GM19463 (cell line): ENCODE measurements around the gene ATG13.

Experiments used
- ATAC-seq: cut with Tn5 transposase; IDR thresholded peaks from one replicate; pipeline ENCODE4 v1.9.1; 2021; ENCODE audit warnings: mild to moderate bottlenecking, moderate library complexity; ENCODE audit not compliant: unreplicated experiment

The ATG13 gene

DNA sequence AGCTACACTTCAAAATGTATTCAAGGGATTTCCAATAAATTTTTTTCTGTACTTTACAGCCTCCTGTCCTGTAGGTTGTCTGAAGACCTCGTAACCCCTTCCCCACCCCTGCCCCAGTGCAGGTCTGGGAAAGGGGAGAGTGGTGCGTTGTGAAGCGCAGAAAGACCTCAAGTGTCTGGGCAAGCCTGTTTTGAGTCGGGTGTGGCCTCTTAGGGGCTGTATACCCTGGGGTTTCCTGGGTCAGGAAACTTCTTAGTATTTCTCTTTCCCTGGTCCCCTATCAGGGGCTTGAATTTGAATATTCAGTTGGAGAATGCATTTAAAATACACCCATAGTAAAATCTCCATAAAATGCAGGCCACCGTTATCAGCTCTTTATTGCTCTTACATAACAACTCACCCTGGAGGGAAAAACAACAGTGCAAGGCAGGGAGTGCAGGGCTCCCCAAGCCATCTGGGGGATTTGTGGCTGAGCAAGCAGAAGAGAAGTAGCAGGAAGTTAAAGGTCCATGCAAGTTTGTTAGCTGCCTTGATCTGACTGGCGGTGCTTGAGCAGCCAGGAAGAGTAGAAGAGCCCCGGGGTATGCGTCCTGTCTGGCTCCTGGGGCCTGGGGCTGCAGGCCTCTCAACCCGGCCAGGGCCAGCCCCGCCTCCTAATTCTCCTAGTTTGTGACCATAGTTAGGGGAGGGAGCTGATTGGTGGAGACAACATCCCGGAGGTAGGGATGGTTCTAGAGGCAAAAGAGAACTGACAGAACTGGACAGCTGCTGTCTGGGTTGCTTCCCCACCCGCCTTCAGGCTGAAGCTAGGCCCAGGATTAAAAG is 57.3 kb downstream of the ATG13 start:
- ATAC-seq: no peak

DNA sequence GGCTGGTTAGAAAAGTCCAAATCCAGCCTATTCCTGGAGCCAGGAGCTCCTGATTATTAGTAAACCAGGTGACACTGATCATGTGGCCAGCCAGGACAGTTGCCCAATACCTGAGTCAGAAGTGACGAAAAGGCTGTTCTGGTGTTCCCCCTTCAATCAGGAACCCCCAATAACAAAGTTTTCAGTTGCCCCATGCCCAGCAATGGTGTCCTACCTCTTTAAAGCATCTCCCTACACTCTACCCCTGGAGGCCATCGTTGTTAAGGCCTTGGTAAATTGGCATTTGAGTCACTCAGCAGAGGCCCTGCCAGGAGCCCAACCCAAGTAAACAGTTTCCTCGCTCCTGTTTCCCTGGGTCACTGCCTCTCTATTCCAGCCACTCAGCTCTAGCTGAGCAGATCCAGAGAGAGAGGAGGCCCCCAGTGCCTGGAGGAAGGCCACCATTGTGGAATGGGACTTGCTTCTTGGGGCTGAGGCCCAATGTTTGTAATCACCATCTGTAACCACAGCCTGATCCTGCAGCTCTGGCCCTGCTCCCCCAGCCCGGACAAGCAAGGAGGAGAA is 58.0 kb downstream of the ATG13 start:
- no peak for ATAC-seq

DNA sequence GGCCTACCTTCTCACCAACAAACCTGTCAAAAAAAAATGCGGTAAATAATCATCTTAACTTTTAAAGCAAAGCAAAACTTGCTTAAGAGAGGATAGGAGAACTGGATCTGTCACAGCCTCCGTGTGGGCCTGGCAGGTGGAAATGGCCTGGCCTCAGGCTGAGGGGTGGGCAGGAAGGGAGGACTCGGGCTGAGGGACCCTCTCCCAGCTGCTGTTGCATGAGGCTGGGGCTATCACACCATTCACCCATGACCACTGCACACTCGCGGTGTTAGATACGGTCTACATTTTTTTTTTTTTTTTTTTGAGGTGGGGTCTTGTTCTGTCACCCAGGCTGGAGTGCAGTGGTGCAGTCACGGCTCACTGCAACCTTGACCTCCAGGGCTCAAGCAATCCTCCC is 58.6 kb downstream of the ATG13 start:
- no peak for ATAC-seq

DNA sequence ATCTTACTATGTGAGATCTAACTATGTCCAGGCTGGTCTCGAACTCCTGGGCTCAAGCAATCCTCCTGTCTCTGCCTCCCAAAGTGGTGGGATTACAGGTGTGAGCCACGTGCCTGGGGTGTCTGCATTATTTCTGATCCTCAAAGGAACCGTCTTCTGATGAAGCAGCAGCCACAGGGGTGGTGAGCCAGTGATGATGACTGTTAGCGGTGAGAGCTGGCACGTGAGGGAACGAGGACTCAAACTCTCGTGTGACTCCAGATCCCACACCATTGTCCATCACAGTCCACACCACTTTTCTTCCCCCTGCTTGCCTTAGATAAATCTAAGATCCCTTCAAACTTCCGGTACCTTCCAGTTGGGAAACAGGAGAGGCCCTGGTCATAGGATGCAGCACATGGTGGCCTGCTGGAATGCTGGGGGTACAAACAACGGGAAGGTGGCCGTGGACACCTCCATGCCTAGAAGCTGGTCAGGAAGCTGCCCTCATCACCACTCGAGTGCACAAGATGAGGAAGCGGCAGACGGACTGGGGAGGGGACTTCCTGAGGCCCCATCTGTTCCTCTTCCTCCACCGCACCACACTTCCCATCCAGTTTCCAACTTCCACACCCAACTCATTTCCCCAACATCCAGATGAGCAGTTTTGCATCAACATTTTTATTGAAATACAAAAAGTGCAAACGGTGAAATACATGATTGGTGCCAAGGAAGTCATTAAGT is 59.2 kb downstream of the ATG13 start:
- no peak for ATAC-seq

DNA sequence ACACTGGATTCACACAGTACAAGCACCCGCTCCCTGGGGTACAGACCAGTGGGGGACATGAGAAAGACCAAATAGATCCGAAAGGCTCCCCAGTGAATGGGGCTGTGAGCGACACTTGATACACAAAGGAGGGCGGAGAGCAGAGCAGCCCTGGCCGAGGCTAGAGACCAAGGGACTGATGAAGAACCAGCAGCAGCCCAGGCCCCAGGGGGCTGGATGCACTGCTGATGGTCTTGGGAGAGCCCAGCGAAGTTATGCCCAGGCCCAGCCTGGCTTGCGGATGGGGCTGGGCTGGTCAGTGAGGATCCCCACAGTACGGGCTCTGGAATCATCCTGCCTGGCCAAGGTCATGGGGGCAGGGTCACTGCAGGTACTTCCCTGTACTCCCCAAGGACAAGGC is 59.8 kb downstream of the ATG13 start:
- ATAC-seq: no peak

DNA sequence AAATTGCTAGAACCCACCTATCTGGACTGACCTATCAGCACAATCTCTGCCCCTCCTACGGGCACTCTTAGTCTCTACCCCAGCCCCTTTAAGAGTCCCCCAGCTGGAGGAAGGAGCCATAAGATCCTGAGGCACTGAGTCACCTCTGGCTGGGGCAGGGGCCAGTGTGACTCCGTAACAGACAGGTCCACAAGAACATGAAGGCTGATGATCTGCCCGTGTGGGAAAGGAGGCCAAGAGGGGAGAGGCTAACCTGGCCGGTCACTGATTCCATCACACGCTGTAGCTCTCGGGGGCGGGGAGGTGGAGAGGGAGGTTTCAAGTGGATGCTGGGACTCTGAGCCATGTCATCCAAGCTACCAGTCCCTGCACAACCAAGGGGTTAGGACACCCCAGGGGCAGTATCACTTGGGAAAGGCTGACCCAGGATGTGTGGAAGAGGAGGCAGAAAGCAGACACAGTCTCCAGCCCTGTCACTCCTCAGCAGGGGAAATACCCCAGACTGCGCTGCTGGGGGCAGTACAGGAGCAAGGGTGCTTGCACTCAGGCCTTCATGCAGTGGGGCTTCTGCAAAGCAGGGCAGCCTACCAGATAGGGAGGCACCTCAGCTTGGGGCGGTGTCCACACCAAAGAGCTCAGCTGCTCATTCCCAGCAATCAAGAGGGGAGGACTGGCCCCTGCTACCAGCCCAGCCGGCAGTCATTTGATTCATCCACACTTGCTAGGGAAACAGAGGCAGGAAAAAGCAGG is 60.8 kb downstream of the ATG13 start:
- ATAC-seq: no peak

DNA sequence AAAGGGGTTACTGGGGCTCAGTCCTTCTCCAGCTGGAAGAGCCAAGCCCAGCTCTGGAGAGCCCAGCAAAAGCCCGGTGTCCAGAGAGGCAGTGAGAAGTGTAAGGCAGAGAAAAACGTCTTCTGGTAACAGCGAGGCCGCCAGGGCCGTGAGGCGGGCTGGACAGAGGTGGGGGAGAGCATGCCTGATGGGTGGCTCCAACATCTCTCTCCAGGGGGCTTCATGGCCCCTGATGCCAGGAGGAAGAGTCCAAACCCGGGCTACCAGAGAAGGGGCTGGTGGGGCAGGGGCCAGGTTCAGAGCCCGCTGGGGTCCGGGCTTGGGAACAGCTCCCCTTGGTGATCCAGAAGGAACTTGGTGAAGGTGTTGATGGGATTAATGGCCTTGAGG is 61.4 kb downstream of the ATG13 start:
- no peak for ATAC-seq

DNA sequence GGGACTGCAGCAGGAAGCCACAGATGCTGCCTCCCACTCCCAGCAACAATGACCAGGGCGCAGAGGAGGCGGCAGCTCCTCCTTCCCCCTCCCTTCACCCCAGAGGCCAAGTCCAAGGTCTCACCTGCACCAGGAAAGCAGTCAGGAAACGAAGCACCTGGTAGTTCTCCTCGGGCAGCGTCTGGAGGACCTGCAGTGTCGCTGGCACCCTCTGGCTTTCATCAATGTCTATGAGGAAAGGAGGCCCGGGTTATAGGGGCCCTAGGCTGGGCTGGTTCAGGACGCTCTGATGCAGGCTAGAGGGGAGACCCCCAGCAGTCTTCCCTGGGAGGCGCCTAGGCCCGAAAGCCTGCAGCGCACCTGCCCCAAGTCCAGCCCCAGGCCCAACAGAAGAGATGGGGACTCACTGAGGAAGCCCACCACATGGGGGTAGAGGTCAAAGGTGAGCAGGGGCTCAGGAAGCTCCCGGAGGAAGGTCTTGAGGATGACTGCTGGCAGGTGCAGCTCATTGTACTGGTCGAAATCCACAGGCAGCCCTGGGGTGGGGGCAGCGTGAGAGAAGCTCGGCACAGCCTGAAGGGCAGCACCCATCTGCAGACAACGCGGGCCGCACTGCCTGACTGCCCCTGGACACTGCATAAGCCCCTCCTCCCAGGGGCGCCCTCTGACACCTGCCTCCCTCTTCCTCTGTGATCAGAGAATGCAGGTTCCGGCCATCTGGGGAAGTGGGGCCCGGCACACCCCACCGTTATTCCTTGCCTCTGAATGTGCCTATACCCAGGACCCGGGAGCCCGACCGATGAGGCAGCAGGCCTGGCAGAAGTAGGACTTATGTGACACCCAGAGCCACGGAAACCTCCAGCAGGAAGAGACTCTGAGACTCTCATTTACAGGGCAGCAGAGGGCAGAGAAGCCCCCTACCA is 62.1 kb downstream of the ATG13 start:
- no peak for ATAC-seq

DNA sequence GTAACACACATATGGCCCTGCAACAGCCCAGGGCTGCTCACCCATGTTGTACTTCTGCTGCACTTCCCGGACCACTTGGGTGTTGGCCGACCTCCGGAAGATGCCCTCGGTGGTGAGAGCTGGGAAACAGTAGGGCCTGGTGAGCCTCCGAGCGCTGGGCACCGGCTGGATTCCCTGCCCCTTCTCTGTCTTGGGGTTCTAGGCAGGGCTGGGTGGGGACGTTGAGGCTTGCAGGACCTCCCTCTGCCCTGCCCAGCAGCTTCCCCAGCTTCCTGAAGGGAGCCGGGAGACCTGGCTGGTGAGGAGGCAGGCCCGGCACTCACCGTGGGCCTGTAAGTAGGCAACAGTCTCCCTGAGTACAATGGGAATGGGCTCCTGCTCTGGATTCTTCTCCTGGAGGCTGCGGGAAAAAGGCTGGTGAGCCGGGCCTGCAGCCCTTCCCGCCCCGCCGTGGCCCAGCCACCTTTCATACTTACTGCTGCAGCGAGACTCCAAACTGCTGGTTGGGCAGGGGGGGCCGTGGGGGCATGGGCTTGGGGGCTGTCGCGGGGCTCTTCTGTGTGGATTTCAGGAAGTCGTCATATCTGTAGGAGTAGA is 62.9 kb downstream of the ATG13 start:
- no peak for ATAC-seq

DNA sequence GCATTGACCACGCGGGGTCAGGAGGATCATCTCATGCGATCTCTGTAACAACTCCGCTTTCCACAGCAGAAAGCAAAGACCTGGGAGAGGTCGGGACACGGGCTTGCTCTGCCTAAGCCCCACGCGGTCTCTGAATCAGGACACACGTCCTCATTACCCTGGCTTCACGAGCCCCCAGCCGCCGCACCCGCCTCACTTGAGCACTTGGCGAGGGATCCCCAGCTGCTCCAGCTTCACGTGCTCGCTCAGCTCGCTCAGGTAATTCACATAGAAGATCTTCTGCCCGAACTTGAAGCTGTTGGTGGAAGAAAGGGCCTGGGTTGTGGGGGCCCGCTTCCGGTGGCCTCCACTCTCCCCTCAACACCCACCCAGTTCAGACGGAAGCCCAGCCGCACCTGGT is 63.5 kb downstream of the ATG13 start:
- no peak for ATAC-seq

DNA sequence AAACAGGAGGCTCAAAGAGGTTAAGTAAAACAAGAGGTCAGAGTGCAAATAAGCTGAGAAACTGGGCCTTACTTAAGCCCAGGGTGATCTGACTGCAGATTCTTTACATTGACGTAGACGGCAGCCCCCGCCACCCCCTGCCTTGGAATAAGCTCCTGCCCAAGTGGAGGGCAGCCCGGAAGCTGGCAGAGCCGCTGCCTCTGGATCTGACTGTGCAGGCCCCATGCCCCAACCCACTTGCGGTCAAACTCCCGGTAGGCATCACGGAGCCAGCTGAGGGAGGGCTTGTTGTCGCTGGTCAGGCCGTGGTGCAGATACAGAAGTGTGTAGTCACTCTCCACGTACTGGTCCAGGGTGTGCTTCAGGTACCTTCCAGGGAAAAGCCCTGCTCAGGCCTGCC is 64.5 kb downstream of the ATG13 start:
- ATAC-seq: no peak

DNA sequence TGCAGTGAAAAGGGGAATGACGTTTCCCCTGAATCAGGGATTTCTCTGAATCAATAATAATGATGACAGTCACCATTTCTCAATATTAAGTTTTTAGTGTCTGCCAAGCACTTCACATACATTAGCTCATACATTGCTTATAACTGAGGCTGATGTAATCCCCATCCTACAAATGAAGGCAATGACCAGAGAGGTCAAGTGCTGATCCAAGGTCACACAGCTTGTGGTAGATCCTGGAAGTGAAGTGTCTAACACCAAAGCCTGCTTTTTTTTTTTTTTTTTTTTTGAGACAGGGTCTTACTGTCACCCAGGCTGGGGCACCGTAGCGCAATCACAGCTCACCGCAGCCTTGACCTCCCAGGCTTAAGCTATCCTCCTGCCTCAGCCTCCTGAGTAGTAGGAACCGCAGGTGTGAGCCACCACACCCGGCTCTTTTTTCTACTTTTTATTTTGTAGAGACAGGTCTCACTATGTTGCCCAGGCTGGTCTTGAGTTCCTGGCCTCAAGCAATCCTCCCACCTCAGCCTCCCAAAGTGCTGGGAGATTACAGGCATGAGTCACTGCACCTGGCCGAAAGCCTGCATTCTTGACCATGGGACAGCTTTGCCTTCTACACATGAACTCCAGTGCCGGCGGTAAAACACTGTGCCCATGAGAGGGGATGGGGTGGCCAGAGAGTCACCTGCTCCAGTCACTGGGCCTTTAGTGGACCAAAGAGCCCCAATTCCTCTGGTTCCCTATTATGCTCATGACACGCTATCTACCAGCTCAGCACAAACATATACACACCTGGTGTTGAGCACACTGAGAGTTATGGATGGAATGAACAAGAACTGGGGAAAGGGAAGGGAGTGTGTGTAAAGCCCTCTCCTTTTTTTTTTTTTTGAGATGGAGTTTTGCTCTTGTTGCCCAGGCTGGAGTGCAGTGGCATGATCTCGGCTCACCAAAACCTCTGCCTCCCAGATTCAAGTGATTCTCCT is 65.7 kb downstream of the ATG13 start:
- no peak for ATAC-seq

DNA sequence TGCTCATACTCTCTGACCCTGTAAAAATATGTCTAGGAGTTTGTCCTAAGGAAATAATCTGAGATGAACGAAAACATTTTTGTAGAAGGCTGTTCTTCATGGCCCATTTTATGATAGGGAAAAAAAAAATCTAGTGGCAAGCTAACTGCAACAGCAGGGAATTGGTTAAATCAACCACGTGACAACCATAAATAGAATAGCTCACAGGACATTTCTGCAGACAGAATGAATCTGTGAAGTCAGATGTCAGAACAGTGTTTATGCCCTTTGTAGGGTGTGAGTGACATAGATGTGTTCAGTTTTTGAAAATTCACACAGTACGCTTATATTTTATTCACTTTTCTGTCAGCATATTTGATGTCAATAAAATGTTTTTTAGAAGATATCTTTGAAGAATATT is 67.0 kb downstream of the ATG13 start:
- ATAC-seq: no peak

DNA sequence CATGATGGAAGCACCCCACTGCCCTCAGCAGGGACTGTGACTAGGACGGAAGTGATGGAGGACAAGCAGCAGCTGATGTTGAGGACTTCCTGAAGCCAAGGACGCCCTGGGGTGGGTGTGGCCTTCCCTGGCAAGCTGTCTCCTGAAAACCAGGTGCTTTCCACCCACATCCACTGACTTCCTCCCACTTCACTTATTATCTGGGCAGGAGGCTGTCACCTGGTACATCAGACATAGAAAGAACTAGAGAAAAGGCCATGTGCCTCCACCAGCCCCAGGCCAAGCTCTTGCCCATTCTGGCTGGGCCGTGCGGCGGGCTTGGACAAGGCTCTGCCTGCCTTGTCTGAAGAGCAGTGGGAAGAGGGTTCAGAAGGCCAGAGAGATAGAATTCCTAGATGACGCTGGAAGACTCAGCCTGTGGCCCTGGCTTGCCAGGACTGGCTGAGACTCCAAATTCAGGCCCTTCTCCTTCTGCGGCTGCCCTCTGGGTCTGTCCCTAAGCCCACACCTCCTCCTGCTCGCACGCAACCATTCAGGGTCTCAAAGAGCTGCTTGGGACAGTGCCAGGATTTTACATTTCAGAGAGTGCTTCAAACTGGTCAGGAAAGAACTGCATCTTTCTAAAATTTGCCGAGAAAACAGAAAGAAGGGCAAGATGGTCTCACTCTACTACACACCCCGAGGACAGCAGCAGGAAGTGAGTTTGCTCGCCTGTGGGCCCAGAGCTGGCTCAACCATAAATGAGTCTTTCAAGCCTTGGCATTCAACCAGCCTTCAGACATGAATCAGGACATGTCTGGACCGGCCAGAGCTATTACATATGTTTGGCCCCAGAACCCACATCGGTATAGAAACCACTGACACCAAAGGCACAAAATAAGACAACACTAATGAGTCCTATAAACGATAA is 69.8 kb downstream of the ATG13 start:
- no peak for ATAC-seq

DNA sequence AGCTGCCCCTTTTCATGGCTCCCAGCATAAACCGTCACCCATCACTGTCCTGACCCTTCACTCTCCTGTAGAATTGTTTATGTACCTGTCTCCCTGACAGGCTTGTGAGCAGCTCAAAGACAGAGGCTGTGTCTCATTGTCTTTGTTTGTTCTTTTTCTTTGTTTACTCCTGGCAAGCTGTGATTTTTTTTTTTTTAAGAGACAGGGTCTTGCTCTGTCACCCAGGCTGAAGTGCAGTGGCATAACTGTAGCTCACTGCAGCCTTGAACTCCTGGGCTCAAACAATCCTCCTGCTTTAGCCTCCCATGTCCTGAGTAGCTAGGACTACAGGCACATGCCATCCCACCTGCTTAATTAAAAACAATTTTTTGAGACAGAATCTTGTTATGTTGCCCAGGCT is 73.3 kb downstream of the ATG13 start:
- no peak for ATAC-seq

DNA sequence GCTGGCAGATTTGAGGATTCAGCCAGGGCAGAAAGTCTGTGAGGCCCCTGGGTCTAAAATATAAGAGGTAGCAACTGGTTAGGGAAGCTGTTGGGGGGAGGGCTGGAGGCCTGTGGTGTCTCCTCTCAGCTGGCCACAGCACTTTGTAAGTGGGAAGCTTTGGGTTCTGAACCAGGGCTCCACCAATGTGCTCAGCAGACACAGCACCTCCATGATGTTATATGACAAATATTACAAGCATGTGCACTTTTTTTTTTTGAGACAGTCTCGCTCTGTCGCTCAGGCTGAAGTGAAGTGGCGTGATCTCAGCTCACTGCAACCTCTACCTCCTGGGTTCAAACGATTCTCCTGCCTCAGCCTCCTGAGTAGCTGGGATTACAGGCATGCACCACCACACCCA is 75.1 kb downstream of the ATG13 start:
- no peak for ATAC-seq

DNA sequence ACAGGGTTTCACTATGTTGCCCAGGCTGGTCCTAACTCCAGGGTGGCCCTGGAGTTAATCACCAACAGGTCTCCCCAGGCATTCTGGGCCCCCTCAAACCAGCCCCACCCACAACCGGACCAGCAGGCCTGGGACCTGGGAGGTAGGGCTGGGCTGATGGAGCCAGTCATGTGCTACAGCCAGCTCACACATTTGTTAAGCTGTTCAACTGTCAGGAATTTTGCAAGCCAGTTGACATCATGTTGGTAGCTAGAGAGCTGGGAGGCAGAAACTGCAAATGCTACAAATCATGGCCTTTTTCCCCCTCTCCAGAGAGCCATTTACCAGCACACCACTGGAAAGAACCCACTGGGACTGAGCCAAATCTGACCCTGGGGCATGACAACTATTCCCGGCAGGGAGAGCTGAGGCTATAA is 76.3 kb downstream of the ATG13 start:
- no peak for ATAC-seq

DNA sequence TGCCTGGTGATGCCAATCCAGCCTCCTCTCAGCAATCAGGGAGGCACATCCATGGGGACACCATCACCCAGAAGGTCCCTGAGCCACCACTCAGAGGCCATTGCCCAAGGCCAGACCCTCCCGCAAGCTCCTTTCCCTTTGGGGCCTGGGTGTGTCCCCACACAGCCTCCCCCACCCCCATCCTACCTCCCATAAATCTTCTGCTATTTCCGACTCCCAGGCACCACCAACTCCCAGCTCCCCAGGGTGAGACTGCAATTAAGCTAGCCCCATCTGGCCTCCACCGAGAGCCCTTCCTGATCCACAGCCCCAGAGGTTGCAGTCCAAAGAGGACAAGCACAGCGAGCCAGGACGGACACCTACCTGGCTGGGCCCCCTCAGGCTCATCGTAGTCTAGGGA is 76.7 kb downstream of the ATG13 start:
- ATAC-seq: no peak
